Ishikawa (cell line): ENCODE data around the gene RARB.

ENCODE experiments used
- CEBPB ChIP-seq: IDR thresholded peaks from 2 replicates; pipeline ENCODE4 v1.6.1; 2012
- CREB1 ChIP-seq: IDR thresholded peaks from 2 replicates; pipeline ENCODE4 v1.6.1; 2012; ENCODE audit warnings: low read depth
- EGR1 ChIP-seq: IDR thresholded peaks from 2 replicates; pipeline ENCODE4 v1.6.1; 2012
- EP300 ChIP-seq: IDR thresholded peaks from 2 replicates; pipeline ENCODE4 v1.6.1; 2012; ENCODE audit warnings: borderline replicate concordance
- FOXM1 ChIP-seq: IDR thresholded peaks from 2 replicates; pipeline ENCODE4 v1.6.1; 2012; ENCODE audit warnings: low read depth, borderline replicate concordance
- NFIC ChIP-seq: IDR thresholded peaks from 2 replicates; pipeline ENCODE4 v1.6.1; 2012
- RAD21 ChIP-seq: IDR thresholded peaks from 2 replicates; pipeline ENCODE4 v1.6.1; 2012; ENCODE audit warnings: low read depth
- TAF1 ChIP-seq: IDR thresholded peaks from 2 replicates; pipeline ENCODE4 v1.6.1; 2012; ENCODE audit warnings: low read depth, mild to moderate bottlenecking
- TCF12 ChIP-seq: IDR thresholded peaks from 2 replicates; pipeline ENCODE4 v1.6.1; 2012; ENCODE audit warnings: low read depth
- TEAD4 ChIP-seq: IDR thresholded peaks from 2 replicates; pipeline ENCODE4 v1.6.1; 2012
- USF1 ChIP-seq: IDR thresholded peaks from 2 replicates; pipeline ENCODE4 v1.6.1; 2012
- YY1 ChIP-seq: IDR thresholded peaks from 2 replicates; pipeline ENCODE4 v1.6.1; 2012; ENCODE audit warnings: low read depth
- ZBTB7A ChIP-seq: IDR thresholded peaks from 2 replicates; pipeline ENCODE4 v1.6.1; 2012; ENCODE audit warnings: low read depth
- TF ChIP-seq, protein P1 (sequence below): IDR thresholded peaks from 2 replicates; pipeline ENCODE4 v1.6.1; 2012; ENCODE audit warnings: low read depth, mild to moderate bottlenecking
- TF ChIP-seq, protein P2 (sequence below): IDR thresholded peaks from 2 replicates; pipeline ENCODE4 v1.6.1; 2012

The RARB gene

GRCh38 chr3:25427942-25428788 is at the start of gene RARB:
Gene RARB (plus strand): TSS chr3:25428263. CDS start chr3:25428732, 469 bp downstream.
- TF ChIP-seq EP300 = no peak

- no peak for TF ChIP-seq EGR1
- TF ChIP-seq EP300 = no peak
- TF ChIP-seq, protein P1, sequence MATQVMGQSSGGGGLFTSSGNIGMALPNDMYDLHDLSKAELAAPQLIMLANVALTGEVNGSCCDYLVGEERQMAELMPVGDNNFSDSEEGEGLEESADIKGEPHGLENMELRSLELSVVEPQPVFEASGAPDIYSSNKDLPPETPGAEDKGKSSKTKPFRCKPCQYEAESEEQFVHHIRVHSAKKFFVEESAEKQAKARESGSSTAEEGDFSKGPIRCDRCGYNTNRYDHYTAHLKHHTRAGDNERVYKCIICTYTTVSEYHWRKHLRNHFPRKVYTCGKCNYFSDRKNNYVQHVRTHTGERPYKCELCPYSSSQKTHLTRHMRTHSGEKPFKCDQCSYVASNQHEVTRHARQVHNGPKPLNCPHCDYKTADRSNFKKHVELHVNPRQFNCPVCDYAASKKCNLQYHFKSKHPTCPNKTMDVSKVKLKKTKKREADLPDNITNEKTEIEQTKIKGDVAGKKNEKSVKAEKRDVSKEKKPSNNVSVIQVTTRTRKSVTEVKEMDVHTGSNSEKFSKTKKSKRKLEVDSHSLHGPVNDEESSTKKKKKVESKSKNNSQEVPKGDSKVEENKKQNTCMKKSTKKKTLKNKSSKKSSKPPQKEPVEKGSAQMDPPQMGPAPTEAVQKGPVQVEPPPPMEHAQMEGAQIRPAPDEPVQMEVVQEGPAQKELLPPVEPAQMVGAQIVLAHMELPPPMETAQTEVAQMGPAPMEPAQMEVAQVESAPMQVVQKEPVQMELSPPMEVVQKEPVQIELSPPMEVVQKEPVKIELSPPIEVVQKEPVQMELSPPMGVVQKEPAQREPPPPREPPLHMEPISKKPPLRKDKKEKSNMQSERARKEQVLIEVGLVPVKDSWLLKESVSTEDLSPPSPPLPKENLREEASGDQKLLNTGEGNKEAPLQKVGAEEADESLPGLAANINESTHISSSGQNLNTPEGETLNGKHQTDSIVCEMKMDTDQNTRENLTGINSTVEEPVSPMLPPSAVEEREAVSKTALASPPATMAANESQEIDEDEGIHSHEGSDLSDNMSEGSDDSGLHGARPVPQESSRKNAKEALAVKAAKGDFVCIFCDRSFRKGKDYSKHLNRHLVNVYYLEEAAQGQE = no peak
- TF ChIP-seq ZBTB7A = no peak
- TF ChIP-seq CREB1 = no peak
- TF ChIP-seq FOXM1 = no peak
- TF ChIP-seq TEAD4 = no peak
- TF ChIP-seq NFIC = no peak
- TF ChIP-seq, protein P2, sequence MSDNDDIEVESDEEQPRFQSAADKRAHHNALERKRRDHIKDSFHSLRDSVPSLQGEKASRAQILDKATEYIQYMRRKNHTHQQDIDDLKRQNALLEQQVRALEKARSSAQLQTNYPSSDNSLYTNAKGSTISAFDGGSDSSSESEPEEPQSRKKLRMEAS = no peak
- TF ChIP-seq YY1 = no peak
- TF ChIP-seq CEBPB = no peak
- no peak for TF ChIP-seq TCF12
- no peak for TF ChIP-seq USF1
- no peak for TF ChIP-seq TAF1
- TF ChIP-seq RAD21 = no peak
Measured at GRCh38 chr3:25378786-25379311, 49.2 kb upstream of the RARB start.

GRCh38 chr3:25380222-25380739 is 47.8 kb upstream of the RARB start:
- TF ChIP-seq EGR1 (no peak), FOXM1 (no peak), NFIC (no peak), USF1 (no peak), TCF12 (no peak), YY1 (no peak), TAF1 (no peak), TEAD4 (no peak), RAD21 (no peak), CREB1 (no peak), EP300 (no peak), ZBTB7A (no peak)
- TF ChIP-seq, protein P2 = no peak
- TF ChIP-seq, protein P1 = no peak

- TF ChIP-seq, protein P2 = no peak
- TF ChIP-seq TCF12 = no peak
- TF ChIP-seq RAD21 = no peak
- TF ChIP-seq CEBPB = no peak
- TF ChIP-seq USF1 = no peak
- TF ChIP-seq TAF1 = no peak
- TF ChIP-seq ZBTB7A = no peak
- TF ChIP-seq TEAD4 = no peak
- no peak for TF ChIP-seq NFIC
- no peak for TF ChIP-seq EP300
- no peak for TF ChIP-seq EGR1
- TF ChIP-seq YY1 = no peak
- no peak for TF ChIP-seq FOXM1
- TF ChIP-seq CREB1 = no peak
- TF ChIP-seq, protein P1 = no peak
Measured at GRCh38 chr3:25381083-25381482, 47.0 kb upstream of the RARB start.
